CD14-positive monocyte (primary cell): ENCODE results near the gene TBC1D12. TPM values are rescaled to one million over a fixed set of nuclear protein-coding genes. Genes with fewer than 3 reads are reported as not detected.

Source experiments
- DNase-seq, 3 donors: peaks; one replicate each; pipeline ENCODE4 v3.0.0-alpha.2; 2011 to 2022
- H2AFZ ChIP-seq: 2 replicates; pipeline ENCODE4 v1.6.0; 2012; ENCODE audit warnings: mild to moderate bottlenecking, low read depth, low read length, inconsistent platforms; ENCODE audit not compliant: insufficient read depth, poor library complexity, severe bottlenecking
- H3K27ac ChIP-seq, 2 donors: 1 replicate in 1 of 2; 2 replicates in 1 of 2; pipeline ENCODE4 v1.5.1; 2012 to 2013; ENCODE audit warnings: low read length in 2 of 2, control low read depth in 1 of 2, inconsistent platforms in 1 of 2, low read depth in 1 of 2, mild to moderate bottlenecking in 1 of 2
- H3K27me3 ChIP-seq, 2 donors: one replicate each; pipeline versions ENCODE4 v1.6.0 to v1.6.1; 2011 to 2013; ENCODE audit warnings: low read length in 2 of 2; ENCODE audit not compliant: control insufficient read depth in 2 of 2, insufficient read depth in 2 of 2
- H3K36me3 ChIP-seq, 2 donors: replicated peaks in 1 of 2; 1 replicate in 1 of 2; 2 replicates in 1 of 2; pipeline versions ENCODE4 v1.5.1 to v1.6.1; 2012 to 2013; ENCODE audit warnings: low read length in 2 of 2, control low read depth in 1 of 2, inconsistent platforms in 1 of 2, mild to moderate bottlenecking in 1 of 2; ENCODE audit not compliant: insufficient read depth in 2 of 2, control insufficient read depth in 1 of 2
- H3K4me1 ChIP-seq, 2 donors: 1 replicate in 1 of 2; 2 replicates in 1 of 2; pipeline versions ENCODE4 v1.5.1 to v1.6.1; 2012 to 2013; ENCODE audit warnings: low read length in 2 of 2, control low read depth in 1 of 2, inconsistent platforms in 1 of 2, mild to moderate bottlenecking in 1 of 2, moderate library complexity in 1 of 2; ENCODE audit not compliant: insufficient read depth in 2 of 2, control insufficient read depth in 1 of 2
- H3K4me2 ChIP-seq: replicated peaks from 2 replicates; pipeline ENCODE3; 2012; ENCODE audit warnings: low read length, moderate library complexity, mild to moderate bottlenecking; ENCODE audit not compliant: poor library complexity, severe bottlenecking; ENCODE audit errors: extremely low read depth
- H3K4me3 ChIP-seq, 3 experiments: fragments of 200-600 bp in 1 of 3; sonication (generic) in 1 of 3; replicated peaks in 1 of 3; 1 replicate in 2 of 3; 2 replicates in 1 of 3; pipeline ENCODE4 v1.5.1; 2011 to 2013; ENCODE audit warnings: low read length in 3 of 3, mild to moderate bottlenecking in 3 of 3, control low read depth in 2 of 3, low read depth in 2 of 3, inconsistent platforms in 1 of 3, moderate library complexity in 1 of 3
- H3K79me2 ChIP-seq: 2 replicates; pipeline ENCODE4 v1.6.0; 2012; ENCODE audit warnings: mild to moderate bottlenecking, control low read depth, inconsistent platforms, low read length, moderate library complexity; ENCODE audit not compliant: insufficient read depth
- H3K9ac ChIP-seq: 2 replicates; pipeline ENCODE4 v1.6.0; 2017; ENCODE audit warnings: low read length, mild to moderate bottlenecking; ENCODE audit not compliant: insufficient read depth, poor library complexity, severe bottlenecking
- H3K9me3 ChIP-seq, 2 donors: replicated peaks in 1 of 2; 1 replicate in 1 of 2; 2 replicates in 1 of 2; pipeline versions ENCODE4 v1.5.1 to v1.6.1; 2012 to 2013; ENCODE audit warnings: low read length in 2 of 2, control low read depth in 1 of 2; ENCODE audit not compliant: control insufficient read depth in 1 of 2, insufficient read depth in 1 of 2
- H4K20me1 ChIP-seq: 2 replicates; pipeline ENCODE4 v1.6.0; 2012; ENCODE audit warnings: mild to moderate bottlenecking, low read length, control low read depth, moderate library complexity; ENCODE audit not compliant: insufficient read depth
- H3K27ac Mint-ChIP-seq, 7 donors: one replicate each; pipeline ENCODE4 v1.8.0; 2020; ENCODE audit warnings: mild to moderate bottlenecking in 7 of 7, mixed read lengths in 7 of 7, moderate library complexity in 6 of 7, inconsistent platforms in 2 of 7
- H3K27me3 Mint-ChIP-seq, 3 donors: one replicate each; pipeline ENCODE4 v1.8.0; 2021 to 2022; ENCODE audit warnings: low read depth in 3 of 3, mild to moderate bottlenecking in 3 of 3, mixed read lengths in 3 of 3, moderate library complexity in 3 of 3, inconsistent platforms in 1 of 3
- H3K36me3 Mint-ChIP-seq, 2 donors: one replicate each; pipeline ENCODE4 v1.8.0; 2020; ENCODE audit warnings: mixed read lengths in 2 of 2, inconsistent platforms in 1 of 2, mild to moderate bottlenecking in 1 of 2
- H3K4me1 Mint-ChIP-seq: one replicate; pipeline ENCODE4 v1.8.0; 2020; ENCODE audit warnings: mild to moderate bottlenecking, mixed read lengths
- H3K4me3 Mint-ChIP-seq, 2 donors: one replicate each; pipeline ENCODE4 v1.8.0; 2020; ENCODE audit warnings: mild to moderate bottlenecking in 2 of 2, mixed read lengths in 2 of 2, moderate library complexity in 1 of 2
- H3K9me3 Mint-ChIP-seq, 7 donors: one replicate each; pipeline ENCODE4 v1.8.0; 2020 to 2022; ENCODE audit warnings: mixed read lengths in 7 of 7, mild to moderate bottlenecking in 6 of 7, moderate library complexity in 6 of 7, inconsistent platforms in 2 of 7
- WGBS: methylation state at CpG from one replicate; pipeline ENCODE4 v1.1.5; 2013; ENCODE audit warnings: missing lambda C conversion rate; ENCODE audit not compliant: insufficient coverage; 5-methylcytosine and 5-hydroxymethylcytosine counted together
- intact Hi-C, 2 donors: fragments of 100-400 bp; cut with micrococcal nuclease; formaldehyde crosslinking; loops; one replicate each; pipeline versions ENCODE4 v1.15.0 to v1.15.1; 2023
- polyA plus RNA-seq, 3 donors: library from polyadenylated mRNA; depleted of rRNA in 1 of 3; unstranded in 2 of 3; stranded (reverse) in 1 of 3; fragments of 300-500 nt in 2 of 3; fragments of >200 nt in 1 of 3; fragmentation: Illumina TruSeq in 2 of 3; gene quantifications; 1 replicate in 2 of 3; 2 replicates in 1 of 3; pipeline ENCODE4 v1.2.3, GENCODE V29; 2012 to 2021
- TF ChIP-seq, protein P1 (sequence below): fragments of 200-600 bp; IDR thresholded peaks from one replicate; pipeline ENCODE4 v1.8.0; 2022; ENCODE audit warnings: antibody characterized with exemption, mild to moderate bottlenecking

TBC1D12 gene
- polyA plus RNA-seq, 3 donors = 3.1 to 10.5 (median 3.4) TPM

DNA sequence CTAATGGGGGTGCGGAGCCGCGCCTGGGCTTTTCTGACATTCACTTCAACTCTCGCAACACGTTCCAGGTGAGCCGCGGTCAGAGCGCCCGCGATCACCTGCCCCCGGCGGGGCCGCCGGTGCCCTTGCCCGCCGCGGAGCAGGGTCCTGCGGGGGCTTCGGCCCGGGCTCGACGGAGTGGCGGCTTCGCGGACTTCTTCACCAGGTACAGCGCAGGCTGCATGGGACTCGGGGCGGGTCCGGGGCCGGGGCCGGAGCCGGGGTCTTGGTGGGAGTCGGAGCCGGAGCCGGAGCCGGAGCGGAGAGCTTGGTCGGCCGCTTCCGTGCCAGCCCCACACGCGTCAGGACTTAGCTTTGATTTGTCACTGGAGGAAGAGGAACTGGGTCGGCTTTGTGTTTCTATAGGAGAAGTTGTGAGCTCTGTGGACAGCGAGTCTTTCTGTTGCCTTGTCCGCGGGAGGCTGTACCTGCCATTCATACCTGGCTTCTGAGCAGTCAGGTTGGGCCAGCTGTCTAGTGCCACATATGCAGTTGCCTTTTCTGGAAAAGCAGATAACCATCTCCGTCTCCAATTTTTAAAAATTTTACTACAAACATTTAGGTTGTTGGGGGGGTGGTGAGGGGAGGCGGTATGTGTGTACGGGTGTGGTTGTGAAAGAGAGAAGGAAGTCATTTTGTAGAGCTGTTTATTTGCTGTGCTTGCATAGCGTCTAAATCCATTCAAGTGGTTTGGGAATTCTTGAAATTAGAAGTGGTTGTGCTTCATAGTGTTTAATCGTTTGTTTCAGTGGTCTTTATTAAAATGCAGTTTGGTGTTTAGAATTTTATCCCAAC, 1.3 kb downstream of the TBC1D12 start:
- H3K36me3 ChIP-seq = no peaks in the 10 kb centered on the region
- peaks cover 19% of the 10 kb centered on the region for H3K4me1 Mint-ChIP-seq
- WGBS = under 1% methylated on average over 48 of the region's 51 CpGs
- peaks cover 0 to 3% of the 10 kb centered on the region in 2 donors for H3K36me3 Mint-ChIP-seq
- peak overlapping the region; percentile 100 for H3K9ac ChIP-seq
- H3K4me3 ChIP-seq = peak overlapping the region; percentile 75 to 88 (median 79)
- peaks cover 7 to 15% (median 11%) of the 10 kb centered on the region in 7 donors for H3K9me3 Mint-ChIP-seq
- peaks cover 15 to 23% of the 10 kb centered on the region in 2 donors for H3K4me1 ChIP-seq
- peak overlapping the region; percentile 81 for H3K4me2 ChIP-seq
- H3K9me3 ChIP-seq = no peaks in the 10 kb centered on the region
- TF ChIP-seq, protein P1, sequence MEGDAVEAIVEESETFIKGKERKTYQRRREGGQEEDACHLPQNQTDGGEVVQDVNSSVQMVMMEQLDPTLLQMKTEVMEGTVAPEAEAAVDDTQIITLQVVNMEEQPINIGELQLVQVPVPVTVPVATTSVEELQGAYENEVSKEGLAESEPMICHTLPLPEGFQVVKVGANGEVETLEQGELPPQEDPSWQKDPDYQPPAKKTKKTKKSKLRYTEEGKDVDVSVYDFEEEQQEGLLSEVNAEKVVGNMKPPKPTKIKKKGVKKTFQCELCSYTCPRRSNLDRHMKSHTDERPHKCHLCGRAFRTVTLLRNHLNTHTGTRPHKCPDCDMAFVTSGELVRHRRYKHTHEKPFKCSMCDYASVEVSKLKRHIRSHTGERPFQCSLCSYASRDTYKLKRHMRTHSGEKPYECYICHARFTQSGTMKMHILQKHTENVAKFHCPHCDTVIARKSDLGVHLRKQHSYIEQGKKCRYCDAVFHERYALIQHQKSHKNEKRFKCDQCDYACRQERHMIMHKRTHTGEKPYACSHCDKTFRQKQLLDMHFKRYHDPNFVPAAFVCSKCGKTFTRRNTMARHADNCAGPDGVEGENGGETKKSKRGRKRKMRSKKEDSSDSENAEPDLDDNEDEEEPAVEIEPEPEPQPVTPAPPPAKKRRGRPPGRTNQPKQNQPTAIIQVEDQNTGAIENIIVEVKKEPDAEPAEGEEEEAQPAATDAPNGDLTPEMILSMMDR = no peak
- H2AFZ ChIP-seq = peak overlapping the region; percentile 69
- H3K27me3 Mint-ChIP-seq = peaks cover 39 to 43% (median 42%) of the 10 kb centered on the region in 3 donors
- DNase-seq = peak; percentile 88 to 91 (median 90)
- H3K27ac Mint-ChIP-seq = peak overlapping the region; percentile 88 to 96 (median 95)
- peak overlapping the region; percentile 83 to 97 for H3K27ac ChIP-seq
- H3K79me2 ChIP-seq = peaks cover 46% of the 10 kb centered on the region
- intact Hi-C loops = loop anchor here in 1 of 2 donors (5.0 kb wide), 1 partner anchor 41 kb away; the partner anchor contains the start of gene NOC3L
- H3K4me3 Mint-ChIP-seq = peak overlapping the region; percentile 84 to 91
- H3K27me3 ChIP-seq = peaks cover 0 to 11% of the 10 kb centered on the region in 2 donors
- H4K20me1 ChIP-seq = peaks cover 23% of the 10 kb centered on the region

DNA sequence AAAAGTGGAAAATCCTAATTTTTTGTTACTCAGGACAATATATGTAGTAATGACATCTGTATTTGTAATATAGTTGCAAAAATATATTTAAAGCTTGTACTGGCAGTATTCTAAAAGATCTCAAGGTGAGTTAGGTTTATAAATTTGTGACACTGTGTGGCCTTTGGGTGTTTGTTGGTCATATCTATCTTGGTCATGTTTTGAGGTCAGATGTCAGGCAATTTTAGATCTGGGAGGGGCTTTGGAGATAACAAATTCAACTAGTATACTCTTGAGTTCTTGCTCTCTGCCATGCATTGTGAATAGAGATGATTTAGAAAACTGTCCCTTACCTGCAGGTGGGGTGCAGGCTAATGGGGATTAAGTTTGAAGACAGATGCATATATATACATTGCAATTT, 3.1 kb downstream of the TBC1D12 start:
- H3K4me3 ChIP-seq = no peak overlapping the region
- H2AFZ ChIP-seq = no peak overlapping the region
- peaks cover 59% of the 10 kb centered on the region for H3K79me2 ChIP-seq
- Mint-ChIP-seq H3K27me3 (peaks cover 27 to 35% (median 29%) of the 10 kb centered on the region in 3 donors), H3K27ac (peak overlapping the region in 1 of 7 donors; percentile 9), H3K9me3 (peaks cover 7 to 15% (median 11%) of the 10 kb centered on the region in 7 donors), H3K36me3 (peaks cover 0 to 3% of the 10 kb centered on the region in 2 donors), H3K4me1 (peaks cover 19% of the 10 kb centered on the region), H3K4me3 (peak overlapping the region in 1 of 2 donors; percentile 21)
- intact Hi-C loops = no loop called here
- H3K4me1 ChIP-seq = peaks cover 15 to 23% of the 10 kb centered on the region in 2 donors
- no peak overlapping the region for H3K9ac ChIP-seq
- H3K4me2 ChIP-seq = no peak overlapping the region
- H3K27me3 ChIP-seq = peaks cover 0 to 7% of the 10 kb centered on the region in 2 donors
- no peaks in the 10 kb centered on the region for H3K36me3 ChIP-seq
- TF ChIP-seq, protein P1 = no peak
- no peaks in the 10 kb centered on the region for H3K9me3 ChIP-seq
- DNase-seq = no peak
- H4K20me1 ChIP-seq = peaks cover 38% of the 10 kb centered on the region
- H3K27ac ChIP-seq = no peak overlapping the region
